GM12873 (cell line): ENCODE measurements around the gene SND1.

Experiments
- TF ChIP-seq, protein P1 (sequence below): IDR thresholded peaks from 2 replicates; pipeline ENCODE4 v1.5.1; 2012; ENCODE audit warnings: low read depth, mild to moderate bottlenecking, moderate library complexity, low read length, control low read depth; ENCODE audit not compliant: insufficient read depth; ENCODE audit errors: missing control alignments

Gene SND1

DNA sequence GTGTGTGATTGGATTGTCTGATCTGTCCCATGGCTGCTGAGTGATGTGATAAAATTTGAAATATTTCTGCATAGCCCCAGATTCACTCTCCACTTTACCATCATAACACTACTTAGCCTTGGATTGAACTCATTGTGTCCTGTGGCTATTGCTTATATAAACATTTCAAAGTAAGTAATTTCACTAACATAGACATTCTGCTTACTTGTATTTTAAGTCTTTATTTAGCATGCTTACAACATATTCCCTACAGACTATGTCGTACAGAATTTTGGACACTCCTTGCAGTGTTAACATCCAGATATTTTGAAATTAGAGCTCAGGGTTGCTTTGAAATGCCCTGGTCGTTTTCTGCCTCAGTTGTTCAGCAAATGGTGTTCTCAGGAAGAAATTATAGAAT, 261.7 kb downstream of the SND1 start:
- TF ChIP-seq, protein P1, sequence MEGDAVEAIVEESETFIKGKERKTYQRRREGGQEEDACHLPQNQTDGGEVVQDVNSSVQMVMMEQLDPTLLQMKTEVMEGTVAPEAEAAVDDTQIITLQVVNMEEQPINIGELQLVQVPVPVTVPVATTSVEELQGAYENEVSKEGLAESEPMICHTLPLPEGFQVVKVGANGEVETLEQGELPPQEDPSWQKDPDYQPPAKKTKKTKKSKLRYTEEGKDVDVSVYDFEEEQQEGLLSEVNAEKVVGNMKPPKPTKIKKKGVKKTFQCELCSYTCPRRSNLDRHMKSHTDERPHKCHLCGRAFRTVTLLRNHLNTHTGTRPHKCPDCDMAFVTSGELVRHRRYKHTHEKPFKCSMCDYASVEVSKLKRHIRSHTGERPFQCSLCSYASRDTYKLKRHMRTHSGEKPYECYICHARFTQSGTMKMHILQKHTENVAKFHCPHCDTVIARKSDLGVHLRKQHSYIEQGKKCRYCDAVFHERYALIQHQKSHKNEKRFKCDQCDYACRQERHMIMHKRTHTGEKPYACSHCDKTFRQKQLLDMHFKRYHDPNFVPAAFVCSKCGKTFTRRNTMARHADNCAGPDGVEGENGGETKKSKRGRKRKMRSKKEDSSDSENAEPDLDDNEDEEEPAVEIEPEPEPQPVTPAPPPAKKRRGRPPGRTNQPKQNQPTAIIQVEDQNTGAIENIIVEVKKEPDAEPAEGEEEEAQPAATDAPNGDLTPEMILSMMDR, result no peak

DNA sequence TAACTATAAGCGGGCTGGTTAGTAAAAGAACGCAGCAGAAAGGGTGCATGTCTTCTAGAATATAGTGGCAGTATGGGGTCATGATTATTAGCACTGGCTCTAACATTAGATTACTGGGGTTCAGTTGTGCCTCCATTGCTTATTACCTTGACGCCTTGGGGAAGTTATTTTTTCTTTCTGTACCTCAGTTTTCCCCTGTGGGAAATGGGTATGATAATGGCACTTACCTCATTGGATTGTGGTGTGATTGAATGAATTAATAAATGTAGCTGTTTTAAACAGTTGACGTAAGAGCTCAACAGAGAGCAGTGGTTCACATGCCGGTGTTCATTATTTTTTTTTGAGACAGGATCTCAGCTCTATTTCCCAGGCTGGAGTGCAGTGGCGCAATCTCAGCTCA, 262.7 kb downstream of the SND1 start:
- TF ChIP-seq, protein P1, result no peak

DNA sequence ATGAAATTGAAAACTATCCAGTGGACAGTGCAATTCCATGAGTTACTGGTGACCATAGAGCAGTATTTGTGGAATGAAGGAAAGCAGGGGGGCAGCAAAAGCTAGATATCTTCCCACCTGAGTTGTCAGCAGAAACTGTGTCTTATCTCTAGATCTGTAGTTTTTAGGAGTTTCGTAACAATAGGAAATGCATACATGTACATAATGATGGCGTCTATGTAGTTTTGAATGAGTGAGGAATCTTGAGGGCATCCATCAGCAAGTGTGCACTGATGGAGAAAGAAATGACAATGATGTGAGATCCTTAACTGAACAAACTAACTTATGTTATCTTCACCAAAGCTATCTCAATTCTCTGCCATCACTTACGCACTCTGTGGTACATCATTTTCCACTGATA, 264.7 kb downstream of the SND1 start:
- TF ChIP-seq, protein P1, result no peak

DNA sequence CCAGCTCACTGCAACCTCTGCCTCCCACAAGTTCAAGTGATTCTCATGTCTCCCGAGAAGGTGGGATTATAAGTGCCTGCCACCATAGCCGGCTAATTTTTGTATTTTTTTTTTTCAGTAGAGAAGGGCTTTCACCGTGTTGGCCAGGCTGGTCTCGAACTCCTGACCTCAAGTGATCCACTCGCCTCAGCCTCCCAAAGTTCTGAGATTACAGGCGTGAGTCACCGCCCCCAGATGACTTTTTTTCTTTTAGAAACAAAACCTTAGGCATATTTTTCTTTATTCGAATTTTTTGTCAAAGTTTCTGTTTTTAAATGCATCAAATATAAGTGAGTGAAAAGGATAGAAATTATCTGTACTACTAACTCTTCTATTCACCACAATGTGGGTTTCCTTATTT, 266.1 kb downstream of the SND1 start:
- TF ChIP-seq, protein P1, result no peak

DNA sequence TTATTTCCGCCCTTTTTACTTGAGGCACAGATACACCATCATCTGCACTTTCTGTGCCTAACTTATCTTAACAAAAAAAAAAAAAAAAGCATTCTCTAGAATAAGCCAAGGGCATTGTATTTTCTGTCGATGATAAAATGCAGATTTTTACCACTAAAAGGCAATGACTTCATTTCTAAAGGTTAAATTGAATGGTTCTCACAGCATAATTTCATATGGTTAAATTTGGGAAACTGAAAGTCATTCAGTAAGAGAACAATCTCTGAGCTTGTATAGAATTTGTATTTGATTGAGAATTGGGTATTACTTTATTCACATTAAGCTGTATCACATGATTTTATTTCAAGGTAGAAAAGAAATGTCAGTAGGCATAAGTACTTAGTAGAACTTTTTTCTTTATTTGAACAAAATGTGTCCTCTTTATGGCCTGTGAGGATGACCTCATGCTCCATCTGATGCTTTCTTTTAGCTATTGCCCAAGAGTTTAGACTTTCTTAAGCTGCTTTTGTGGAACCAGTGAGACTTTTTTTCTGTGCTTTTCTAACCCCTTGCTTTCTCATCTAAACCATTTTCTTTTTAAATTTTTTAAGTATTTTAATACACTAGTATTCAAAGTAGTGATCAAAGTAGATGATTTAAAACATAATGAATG, 268.9 kb downstream of the SND1 start:
- TF ChIP-seq, protein P1, result no peak

DNA sequence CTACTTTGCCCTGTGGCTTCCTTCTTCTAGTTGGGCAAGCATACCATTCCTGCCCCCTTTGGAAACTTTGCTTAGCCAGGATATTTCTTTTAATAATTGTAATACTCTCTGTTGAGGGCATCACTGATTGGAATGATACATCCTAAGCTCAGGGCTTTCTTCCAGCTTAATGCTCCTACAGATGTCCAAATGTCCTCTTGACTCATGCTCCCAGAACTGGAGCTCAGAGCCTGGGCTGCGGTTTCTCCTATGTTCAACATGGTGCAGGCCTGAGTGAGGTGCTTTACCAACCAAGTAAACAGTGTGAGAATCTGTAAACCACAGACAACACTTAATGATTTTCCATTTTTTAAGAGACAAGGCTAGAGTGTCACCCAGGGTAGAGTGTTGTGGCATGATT, 270.7 kb downstream of the SND1 start:
- TF ChIP-seq, protein P1, result no peak

DNA sequence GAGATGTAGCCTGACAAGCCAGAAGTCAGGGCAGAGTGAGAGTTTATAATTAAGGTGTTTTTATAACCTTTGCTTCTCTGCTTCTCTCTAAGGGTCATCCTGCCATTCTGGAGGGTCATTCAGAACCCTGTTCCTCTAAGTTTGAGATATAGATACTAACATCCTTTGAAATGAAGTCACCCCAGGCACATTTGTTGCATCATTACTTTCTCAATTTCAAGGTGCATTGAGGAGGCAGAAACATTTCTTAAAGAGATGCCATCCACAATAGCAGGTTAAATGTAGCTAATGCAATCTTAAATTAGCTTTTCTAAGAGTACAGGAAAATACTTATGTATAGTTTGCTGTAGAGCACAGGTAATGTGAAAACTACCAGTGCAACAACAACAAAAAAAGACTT, 272.9 kb downstream of the SND1 start:
- TF ChIP-seq, protein P1, result no peak
